Fibroblast of skin of scalp (primary cell): Measurements from ENCODE around the gene MYO15A.

Experiments used
- DNase-seq: peaks from one replicate; pipeline ENCODE4 v3.0.0-alpha.2; 2013

Gene MYO15A

DNA sequence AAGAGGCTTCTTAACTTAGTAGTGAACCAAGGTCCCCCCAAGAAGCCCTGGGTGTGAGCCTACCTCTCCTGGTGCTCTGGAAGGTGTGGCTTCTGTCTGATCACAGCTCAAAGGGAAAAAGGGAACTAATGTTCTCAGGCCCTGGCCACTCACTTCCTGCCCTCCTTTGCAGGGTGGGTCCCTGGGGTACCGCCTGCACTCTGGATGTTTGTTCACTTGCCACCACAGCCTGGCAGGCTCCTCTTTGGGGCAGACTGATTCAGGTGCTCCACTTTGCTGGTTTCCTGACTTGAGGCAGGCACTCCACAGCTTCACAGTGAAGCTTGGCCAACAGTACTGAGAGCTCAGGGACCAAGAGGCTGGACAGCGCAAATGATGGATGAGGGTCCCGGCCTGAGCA, 5.9 kb upstream of the MYO15A start:
- DNase-seq = no peak

DNA sequence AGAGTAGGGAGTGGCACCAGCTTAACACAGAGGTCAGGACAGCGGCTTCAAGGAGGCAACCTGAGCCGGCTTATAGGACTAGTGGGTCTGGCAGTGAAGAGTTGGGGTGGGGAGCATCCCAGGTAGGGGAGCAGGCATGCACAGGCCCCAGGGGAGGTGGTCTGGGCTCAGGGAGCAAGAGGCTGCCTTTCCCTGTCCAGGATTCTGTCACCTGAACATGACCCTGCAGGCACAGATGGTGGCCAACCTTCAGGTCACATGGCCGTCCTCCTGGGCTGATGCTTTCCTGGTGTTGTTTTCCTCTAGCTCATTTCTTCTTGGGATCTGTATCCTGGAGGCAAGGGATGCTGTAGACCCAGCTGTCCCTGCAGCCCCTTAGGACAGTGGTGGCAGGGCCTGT, 3.5 kb upstream of the MYO15A start:
- DNase-seq = no peak

DNA sequence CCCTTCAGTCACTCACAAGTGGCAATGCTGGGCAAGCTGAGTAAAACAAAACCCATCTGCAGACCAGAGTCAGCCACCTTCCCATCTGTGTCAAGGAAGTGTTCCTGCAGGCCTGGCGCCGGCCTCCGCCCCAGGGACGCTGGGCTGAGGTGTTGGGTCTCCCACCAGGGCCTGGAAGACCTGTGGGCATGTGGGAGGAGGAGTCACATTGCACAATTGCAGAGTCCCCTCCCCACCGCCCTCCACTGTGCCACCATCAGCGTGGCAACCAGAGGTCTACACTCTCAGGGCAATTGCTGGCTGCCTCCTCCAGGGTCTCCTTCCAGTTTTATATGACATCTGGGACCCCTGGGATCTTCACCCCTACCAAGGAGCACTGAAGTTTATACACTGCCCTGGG, 3.0 kb upstream of the MYO15A start:
- no peak for DNase-seq

DNA sequence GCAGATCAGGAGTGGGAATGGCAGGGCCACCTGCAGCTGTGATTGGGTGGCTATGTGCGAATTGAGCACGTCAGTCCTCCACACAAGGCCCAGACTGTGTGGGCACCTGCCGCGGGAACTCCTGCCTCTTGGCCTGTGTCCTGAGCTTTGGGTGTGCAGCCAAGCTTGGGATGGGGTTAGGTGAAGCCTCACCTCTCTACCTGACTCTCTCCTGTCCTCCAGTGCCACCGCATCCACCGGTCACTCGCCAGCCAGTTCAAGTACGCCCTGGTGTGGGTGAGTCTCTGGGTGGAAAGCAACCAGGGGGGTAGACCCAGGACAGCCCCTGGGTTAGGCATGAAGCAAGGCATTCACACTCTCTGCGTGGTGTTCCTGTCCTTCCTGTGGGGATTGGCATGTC, 2.3 kb upstream of the MYO15A start:
- DNase-seq = no peak

- DNase-seq = no peak
These were observed 1.3 kb upstream of the MYO15A start for GRCh38 chr17:18107061-18107790.

- no peak for DNase-seq
These were observed 585 bp upstream of the MYO15A start for GRCh38 chr17:18107971-18108370.

DNA sequence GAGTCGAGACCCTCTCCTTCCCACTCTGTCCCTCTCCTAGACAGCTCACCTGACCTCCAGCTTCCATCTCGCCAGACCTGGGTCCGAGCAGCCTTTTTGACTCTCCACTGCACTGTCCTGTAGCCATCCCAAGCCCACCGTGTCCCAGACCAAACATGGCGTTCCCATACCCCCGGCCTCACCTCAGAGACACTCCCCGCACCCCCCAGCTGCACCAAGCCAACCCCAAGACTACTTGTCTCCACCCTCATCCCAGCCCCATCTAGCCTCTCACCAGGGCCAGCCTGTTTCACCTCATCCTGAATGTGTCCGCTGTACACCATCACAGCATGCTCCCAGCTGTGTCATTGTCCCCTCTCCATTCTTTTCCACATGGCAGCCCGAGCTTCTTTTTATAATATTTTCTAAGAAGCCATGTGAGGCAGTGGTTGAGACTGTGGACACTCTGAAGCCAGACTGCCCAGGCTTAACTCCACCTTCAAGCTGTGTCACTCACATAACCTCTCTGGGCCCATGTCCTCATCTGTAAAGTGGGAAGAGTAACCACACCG, 1.5 kb downstream of the MYO15A start:
- DNase-seq = no peak

- DNase-seq = no peak
These were observed 2.1 kb downstream of the MYO15A start for GRCh38 chr17:18110636-18111145.

DNA sequence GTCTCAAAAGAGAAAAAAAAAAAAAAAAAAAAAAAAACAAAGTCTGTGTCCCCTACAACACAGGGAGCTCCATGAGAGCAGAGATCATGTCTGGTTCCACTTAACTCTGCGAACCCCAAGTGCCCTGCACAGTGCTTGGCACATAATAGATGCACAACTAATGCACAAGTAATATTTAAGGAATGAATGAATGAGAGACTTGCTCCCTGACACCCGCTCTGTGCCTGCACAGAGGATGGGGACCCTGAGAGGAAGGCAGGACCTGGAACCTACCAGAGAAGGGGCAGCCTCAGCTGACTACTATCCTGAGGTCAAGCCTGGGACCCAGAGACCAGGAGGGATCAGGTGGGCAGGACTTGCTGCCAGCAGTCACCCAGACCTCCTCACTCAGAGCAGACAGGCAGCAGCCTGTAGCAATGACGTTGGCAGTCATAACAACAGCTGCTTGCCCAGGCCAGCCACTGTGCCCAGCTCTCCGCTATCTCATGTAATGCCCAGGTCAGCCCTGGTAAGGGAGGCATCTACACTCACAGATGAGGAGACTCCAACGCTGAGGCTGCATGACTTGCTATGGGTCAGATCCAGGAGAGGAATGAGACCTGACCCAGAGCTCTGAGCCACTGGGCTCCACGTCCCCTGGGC, 2.9 kb downstream of the MYO15A start:
- DNase-seq = no peak

DNA sequence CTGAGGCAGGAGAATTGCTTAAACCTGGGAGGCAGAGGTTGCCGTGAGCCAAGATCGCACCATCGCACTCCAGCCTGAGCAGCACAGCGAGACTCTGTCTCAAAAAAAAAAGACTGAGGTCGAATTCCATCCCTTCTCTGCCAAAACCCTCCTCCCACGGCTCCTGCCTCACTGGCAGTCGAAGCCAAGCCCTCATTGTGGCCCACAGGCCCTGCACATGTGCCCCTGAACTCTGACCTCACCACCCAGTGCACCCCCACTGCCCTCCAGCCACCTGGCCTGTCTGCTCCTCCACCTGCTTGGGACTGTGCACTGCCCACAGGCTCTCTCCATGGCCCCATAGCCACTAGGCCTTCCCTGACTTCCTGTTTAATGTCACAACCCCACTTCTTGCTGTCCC, 7.0 kb downstream of the MYO15A start:
- no peak for DNase-seq

DNA sequence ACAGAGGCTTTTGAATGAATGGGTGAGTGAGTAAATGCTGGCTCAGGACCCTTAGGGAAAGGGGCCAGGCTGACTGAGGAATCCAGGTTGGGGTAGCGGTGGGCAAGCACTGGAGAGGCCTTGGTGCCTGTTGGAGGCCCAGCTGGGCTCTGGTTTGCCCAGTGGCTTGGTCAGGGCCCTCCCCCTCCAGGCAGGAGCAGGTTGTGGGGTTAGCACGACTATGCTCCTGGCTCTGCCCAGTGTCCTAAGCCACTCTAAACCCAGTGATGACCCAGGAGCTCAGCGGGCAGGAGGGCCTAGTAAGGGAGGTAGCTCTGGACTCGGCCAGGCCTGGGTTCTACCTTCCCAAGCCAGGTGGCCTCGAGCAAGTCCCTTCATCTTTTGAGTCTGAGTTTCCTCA, 7.5 kb downstream of the MYO15A start:
- no peak for DNase-seq

DNA sequence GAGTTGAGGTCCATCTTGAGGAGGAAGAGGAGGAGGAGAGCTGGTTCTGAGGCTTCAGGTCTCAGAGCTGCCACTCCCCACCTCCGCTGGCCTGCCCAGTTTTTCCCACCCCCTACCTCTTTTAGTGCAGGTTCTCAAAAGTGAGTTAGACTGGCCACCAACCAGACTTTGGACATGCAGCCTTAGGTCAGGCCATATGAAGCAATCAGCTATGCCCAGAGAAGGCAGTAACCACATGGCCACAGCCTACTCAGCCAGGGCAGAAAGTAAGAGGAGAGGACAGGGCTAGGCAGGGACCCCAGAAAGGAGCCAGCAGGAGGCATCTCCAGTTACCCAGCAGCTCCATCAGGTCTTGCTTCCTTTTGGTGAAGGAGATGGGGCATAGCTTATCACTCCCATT, 9.0 kb downstream of the MYO15A start:
- no peak for DNase-seq

- DNase-seq = no peak
These were observed 9.7 kb downstream of the MYO15A start for GRCh38 chr17:18117982-18118975.

DNA sequence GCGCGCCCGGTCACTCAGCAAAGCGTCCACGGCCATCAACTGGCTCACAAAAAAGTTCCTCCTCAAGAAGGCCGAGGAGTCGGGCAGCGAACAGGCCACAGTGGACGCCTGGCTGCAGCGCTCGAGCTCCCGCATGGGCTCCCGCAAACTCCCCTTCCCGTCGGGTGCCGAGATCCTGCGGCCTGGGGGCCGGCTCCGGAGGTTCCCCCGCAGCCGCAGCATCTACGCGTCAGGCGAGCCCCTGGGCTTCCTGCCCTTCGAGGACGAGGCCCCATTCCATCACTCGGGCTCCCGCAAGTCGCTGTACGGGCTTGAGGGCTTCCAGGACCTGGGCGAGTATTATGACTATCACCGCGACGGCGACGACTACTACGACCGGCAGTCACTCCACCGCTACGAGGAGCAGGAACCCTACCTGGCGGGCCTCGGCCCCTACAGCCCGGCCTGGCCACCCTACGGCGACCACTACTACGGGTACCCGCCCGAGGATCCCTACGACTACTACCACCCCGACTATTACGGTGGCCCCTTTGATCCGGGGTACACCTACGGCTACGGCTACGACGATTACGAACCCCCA, 10.7 kb downstream of the MYO15A start:
- DNase-seq = no peak

GRCh38 chr17:18119938-18120337, 11.4 kb downstream of the MYO15A start:
- no peak for DNase-seq

DNA sequence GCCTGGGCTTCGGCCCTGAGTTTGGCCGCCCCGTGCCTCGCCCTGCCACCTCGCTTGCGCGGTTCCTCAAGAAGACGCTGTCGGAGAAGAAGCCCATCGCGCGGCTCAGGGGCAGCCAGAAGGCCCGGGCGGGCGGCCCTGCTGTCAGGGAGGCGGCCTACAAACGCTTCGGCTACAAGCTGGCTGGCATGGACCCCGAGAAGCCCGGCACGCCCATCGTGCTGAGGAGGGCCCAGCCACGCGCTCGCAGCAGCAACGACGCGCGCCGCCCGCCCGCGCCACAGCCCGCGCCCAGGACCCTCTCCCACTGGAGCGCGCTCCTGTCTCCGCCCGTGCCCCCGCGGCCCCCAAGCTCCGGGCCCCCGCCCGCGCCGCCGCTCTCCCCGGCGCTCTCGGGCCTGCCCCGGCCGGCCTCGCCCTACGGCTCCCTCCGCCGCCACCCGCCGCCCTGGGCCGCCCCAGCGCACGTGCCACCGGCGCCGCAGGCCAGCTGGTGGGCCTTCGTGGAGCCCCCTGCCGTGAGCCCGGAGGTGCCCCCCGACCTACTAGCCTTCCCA, 12.0 kb downstream of the MYO15A start:
- DNase-seq = no peak

- DNase-seq = no peak
These were observed 12.8 kb downstream of the MYO15A start for GRCh38 chr17:18121144-18121910.

- no peak for DNase-seq
These were observed 14.6 kb downstream of the MYO15A start for GRCh38 chr17:18122990-18123753.

- DNase-seq = no peak
These were observed 16.0 kb downstream of the MYO15A start for GRCh38 chr17:18124345-18125126.
